SU-DHL-6 (cell line): Measurements from ENCODE around the gene TFB1M.

ENCODE experiments used
- H2AFZ ChIP-seq: fragments of 200-600 bp; sonication (generic); 2 replicates; pipeline ENCODE4 v1.6.1; 2014; ENCODE audit warnings: low read depth, mild to moderate bottlenecking, moderate library complexity, mixed read lengths, antibody characterized with exemption, low read length; ENCODE audit not compliant: severe bottlenecking
- H3F3A ChIP-seq: fragments of 200-600 bp; shearing (Covaris generic); 2 replicates; pipeline ENCODE4 v1.6.0; 2016; ENCODE audit warnings: antibody characterized with exemption, mild to moderate bottlenecking; ENCODE audit not compliant: insufficient read depth
- H3K27ac ChIP-seq: fragments of 200-600 bp; sonication (generic); 2 replicates; pipeline ENCODE4 v1.5.1; 2016; ENCODE audit warnings: low read depth, mild to moderate bottlenecking, low read length, moderate library complexity, mixed read lengths
- H3K27me3 ChIP-seq: fragments of 200-600 bp; sonication (generic), shearing (Covaris generic); 2 replicates; pipeline ENCODE4 v1.6.0; 2014; ENCODE audit warnings: mild to moderate bottlenecking, low read length
- H3K36me3 ChIP-seq: fragments of 200-600 bp; sonication (generic); 2 replicates; pipeline ENCODE4 v1.6.1; 2014; ENCODE audit warnings: mild to moderate bottlenecking, low read length, mixed read lengths
- H3K4me2 ChIP-seq: fragments of 300-600, 200-600 bp; shearing (Covaris generic), sonication (generic); 2 replicates; pipeline ENCODE4 v1.6.0; 2014; ENCODE audit warnings: low read length, low read depth, mild to moderate bottlenecking; ENCODE audit not compliant: poor library complexity, severe bottlenecking
- H3K4me3 ChIP-seq: fragments of 200-600 bp; sonication (generic); 2 replicates; pipeline ENCODE4 v1.5.1; 2014; ENCODE audit warnings: antibody characterized with exemption, low read length, mild to moderate bottlenecking, mixed read lengths; ENCODE audit not compliant: insufficient read depth, poor library complexity, severe bottlenecking
- H3K79me2 ChIP-seq: fragments of 200-600 bp; sonication (generic); 2 replicates; pipeline ENCODE4 v1.6.1; 2014; ENCODE audit warnings: mild to moderate bottlenecking, low read length, moderate library complexity; ENCODE audit not compliant: insufficient read depth
- H3K9ac ChIP-seq: fragments of 200-600 bp; sonication (generic); 2 replicates; pipeline ENCODE4 v1.7.0; 2014; ENCODE audit warnings: mild to moderate bottlenecking, low read length
- H3K9me2 ChIP-seq: fragments of 200-600 bp; sonication (generic); replicated peaks from 2 replicates; pipeline ENCODE4 v1.6.1; 2014; ENCODE audit warnings: low read length; ENCODE audit not compliant: insufficient read depth
- H3K9me3 ChIP-seq: fragments of 200-600 bp; sonication (generic); 2 replicates; pipeline ENCODE4 v1.6.1; 2014; ENCODE audit warnings: low read length, mixed read lengths; ENCODE audit not compliant: insufficient read depth
- H4K20me1 ChIP-seq: fragments of 200-600 bp; sonication (generic); 2 replicates; pipeline ENCODE4 v1.6.1; 2014; ENCODE audit warnings: low read depth, mild to moderate bottlenecking, antibody characterized with exemption, low read length, moderate library complexity, mixed read lengths
- CTCF ChIP-seq: fragments of 200-600 bp; sonication (generic); IDR thresholded peaks from one replicate; pipeline ENCODE4 v1.5.1; 2017; ENCODE audit warnings: antibody characterized with exemption, mild to moderate bottlenecking, low read length, moderate library complexity; ENCODE audit not compliant: insufficient read depth, poor library complexity, severe bottlenecking
- EZH2phosphoT487 ChIP-seq: fragments of 200-600 bp; sonication (generic), shearing (Covaris generic); conservative IDR thresholded peaks from 2 replicates; pipeline ENCODE4 v1.6.1; 2018; ENCODE audit warnings: mild to moderate bottlenecking, antibody characterized with exemption, low read length, moderate library complexity, mixed read lengths

TFB1M gene

DNA sequence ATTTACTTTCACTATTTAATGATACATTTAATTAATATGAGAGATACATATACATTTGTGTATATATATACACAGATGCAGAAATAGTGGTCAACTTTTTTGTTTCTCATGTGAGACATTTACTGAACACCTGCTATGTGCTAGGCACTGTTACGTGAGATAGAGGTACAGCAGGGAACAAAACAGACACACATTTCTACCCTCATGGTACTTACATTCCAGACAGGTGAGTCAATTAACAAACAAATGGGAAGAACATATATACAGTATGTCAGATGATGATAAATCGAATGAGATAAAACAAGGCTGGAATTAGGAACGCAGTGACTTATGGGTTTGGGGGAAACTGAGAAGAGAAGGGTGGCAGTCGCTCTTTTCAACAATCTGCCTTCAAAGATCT lies 5.1 kb downstream of the TFB1M start:
- H3K9me2 ChIP-seq = no peaks in the 10 kb centered on the region
- H3K27me3 ChIP-seq = no peaks in the 10 kb centered on the region
- TF ChIP-seq EZH2phosphoT487 = no peak
- TF ChIP-seq CTCF = no peak
- no peak overlapping the region for H3K27ac ChIP-seq
- H3K4me2 ChIP-seq = no peak overlapping the region
- H4K20me1 ChIP-seq = no peaks in the 10 kb centered on the region
- peaks cover 63% of the 10 kb centered on the region for H3K79me2 ChIP-seq
- no peak overlapping the region for H2AFZ ChIP-seq
- no peak overlapping the region for H3K9ac ChIP-seq
- H3K4me3 ChIP-seq = no peak overlapping the region
- no peaks in the 10 kb centered on the region for H3K9me3 ChIP-seq
- peaks cover 18% of the 10 kb centered on the region for H3F3A ChIP-seq
- H3K36me3 ChIP-seq = peaks cover 61% of the 10 kb centered on the region

DNA sequence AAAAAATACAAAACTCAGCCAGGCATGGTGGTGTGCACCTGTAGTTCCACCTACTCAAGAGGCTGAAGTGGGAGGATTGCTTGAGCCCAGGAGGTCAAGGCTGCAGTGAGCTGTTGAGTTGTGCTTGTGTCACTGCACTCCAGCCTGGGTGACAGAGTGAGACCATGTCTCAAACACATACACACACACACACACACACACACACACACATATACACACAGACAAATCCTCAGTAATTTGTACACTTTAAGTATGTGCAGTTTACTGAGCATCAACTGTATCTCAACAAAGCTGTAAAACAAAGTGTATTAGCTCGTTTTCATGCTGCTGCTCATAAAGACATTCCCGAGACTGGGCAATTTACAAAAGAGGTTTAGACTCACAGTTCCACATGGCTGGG lies 7.3 kb downstream of the TFB1M start:
- Histone ChIP-seq H3K9me2 (no peaks in the 10 kb centered on the region), H3K79me2 (peaks cover 43% of the 10 kb centered on the region), H3K27ac (no peak overlapping the region), H3K36me3 (peaks cover 79% of the 10 kb centered on the region), H3K9me3 (no peaks in the 10 kb centered on the region), H3K4me2 (no peak overlapping the region), H3K9ac (no peak overlapping the region), H2AFZ (no peak overlapping the region), H4K20me1 (no peaks in the 10 kb centered on the region), H3K27me3 (no peaks in the 10 kb centered on the region), H3F3A (peaks cover 17% of the 10 kb centered on the region), H3K4me3 (no peak overlapping the region)
- TF ChIP-seq EZH2phosphoT487 (no peak), CTCF (no peak)

GRCh38 chr6:155303361-155303870 lies 10.9 kb downstream of the TFB1M start:
- Histone ChIP-seq H3K4me3 (no peak overlapping the region), H3K36me3 (peaks cover 57% of the 10 kb centered on the region), H3K4me2 (no peak overlapping the region), H2AFZ (no peak overlapping the region), H3K9me3 (no peaks in the 10 kb centered on the region), H3F3A (peaks cover 11% of the 10 kb centered on the region; the same call in 1 of the 2 replicates), H3K27me3 (no peaks in the 10 kb centered on the region), H3K9me2 (no peaks in the 10 kb centered on the region), H3K9ac (no peak overlapping the region), H3K27ac (no peak overlapping the region), H3K79me2 (peaks cover 22% of the 10 kb centered on the region; the same call in 1 of the 2 replicates), H4K20me1 (peaks cover 3% of the 10 kb centered on the region; the same call in 1 of the 2 replicates)
- TF ChIP-seq EZH2phosphoT487 = no peak
- no peak for TF ChIP-seq CTCF
